Body of pancreas (tissue), 4 donors: ENCODE measurements around the gene MAX. TPM values are rescaled to one million over a fixed set of nuclear protein-coding genes. Genes with fewer than 3 reads are reported as not detected.
"Not testable (repeated sequence)": the region's sequence is repeated elsewhere in the genome, so short reads cannot be mapped to it uniquely, and the experiment has no call there.

ENCODE experiments used
- ATAC-seq: fragments of 150-250 bp; one replicate; pipeline ENCODE4 v1.9.1; 2016
- DNase-seq, 4 donors: peaks; one replicate each; pipeline ENCODE4 v3.0.0-alpha.2; 2019
- H3K27ac ChIP-seq, 4 donors: fragments of 200-600 bp; sonication (generic); 1 replicate in 3 of 4; 2 replicates in 1 of 4; pipeline versions ENCODE4 v1.5.1 to v1.6.1; 2016 to 2019; ENCODE audit warnings: mild to moderate bottlenecking in 1 of 4, mixed read lengths in 1 of 4, moderate library complexity in 1 of 4
- H3K27me3 ChIP-seq, 2 donors: fragments of 200-600 bp; sonication (generic); one replicate each; pipeline ENCODE4 v1.6.0; 2016; ENCODE audit warnings: mild to moderate bottlenecking in 1 of 2
- H3K36me3 ChIP-seq, 2 donors: fragments of 200-600 bp; sonication (generic); replicated peaks in 1 of 2; 2 replicates each; pipeline ENCODE4 v1.5.1; 2016; ENCODE audit warnings: low read depth in 2 of 2; ENCODE audit not compliant: insufficient read depth in 1 of 2
- H3K4me1 ChIP-seq: fragments of 200-600 bp; sonication (generic); one replicate; pipeline ENCODE4 v1.6.0; 2016
- H3K4me3 ChIP-seq, 2 donors: fragments of 200-600 bp; sonication (generic); 1 replicate in 1 of 2; 2 replicates in 1 of 2; pipeline ENCODE4 v1.5.1; 2016 to 2019
- H3K9me3 ChIP-seq, 3 donors: fragments of 200-600 bp; sonication (generic); 1 replicate in 2 of 3; 2 replicates in 1 of 3; pipeline ENCODE4 v1.5.1; 2016
- POLR2A ChIP-seq, 3 donors: fragments of 450-650 bp; IDR thresholded peaks; one replicate each; pipeline ENCODE4 v1.6.1; 2016; ENCODE audit warnings: antibody characterized with exemption in 3 of 3, mild to moderate bottlenecking in 2 of 3
- WGBS, 2 donors: methylation state at CpG; one replicate each; pipeline ENCODE4 v1.1.5; 2017; 5-methylcytosine and 5-hydroxymethylcytosine counted together
- intact Hi-C: fragments of 100-400 bp; cut with DNase I; formaldehyde crosslinking; loops from one replicate; pipeline ENCODE4 v1.15.1; 2023
- total RNA-seq, 2 donors: library from RNA; depleted of rRNA; stranded (reverse); fragments of >200 nt; gene quantifications; one replicate each; pipeline ENCODE4 v1.1.0, GENCODE V29; 2016
- TF ChIP-seq, protein P1 (sequence below), 7 experiments: fragments of 450-650 bp in 4 of 7; fragments of 200-600 bp in 3 of 7; sonication (generic) in 3 of 7; IDR thresholded peaks; one replicate each; pipeline ENCODE4 v1.5.1; 2016 to 2019; ENCODE audit warnings: antibody characterized with exemption in 7 of 7

The MAX gene
- total RNA-seq, 2 donors from 2014 or later = 28.8 to 30.0 TPM

DNA sequence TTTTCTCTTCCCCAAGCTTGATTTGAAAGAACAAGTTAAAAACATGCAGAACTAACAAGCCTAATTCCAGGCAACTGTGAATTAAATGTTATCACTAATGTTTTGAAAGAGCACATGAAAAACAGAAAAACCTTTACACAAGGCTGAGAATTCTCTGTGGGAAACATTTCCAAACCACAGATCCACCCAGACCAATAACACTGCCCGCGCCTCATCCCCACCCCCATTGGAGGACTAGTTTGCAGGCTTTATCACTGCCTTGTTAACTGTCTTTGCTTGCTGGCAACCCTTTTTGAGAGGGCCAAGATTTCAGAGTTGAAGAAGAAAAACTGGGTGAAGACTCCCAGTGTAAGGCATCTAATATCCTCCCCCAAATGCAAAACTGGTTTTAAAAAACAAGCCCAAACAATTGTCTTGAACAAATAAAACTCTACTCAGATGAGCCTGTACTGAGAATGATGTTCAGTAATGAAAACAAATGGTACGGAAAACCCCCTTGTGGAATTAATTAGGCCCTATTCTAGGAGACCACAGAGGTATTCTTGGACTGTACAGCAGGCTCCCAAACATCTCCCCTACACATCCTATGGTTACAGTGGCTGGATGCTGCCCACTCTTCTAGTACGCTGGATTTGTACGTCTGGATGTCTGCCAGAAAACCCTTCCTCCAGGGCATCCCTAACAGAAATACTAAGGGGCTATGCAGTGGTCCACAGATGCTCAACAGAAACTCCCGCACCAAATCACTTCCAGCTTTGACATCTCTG, 5.8 kb downstream of the MAX start:
- H3K27ac ChIP-seq = peak overlapping the region in 2 of 4 donors; percentile 22 to 29
- no peak for ATAC-seq
- intact Hi-C loops = no loop called here
- peaks cover 0 to 19% of the 10 kb centered on the region in 2 donors for H3K36me3 ChIP-seq
- TF ChIP-seq, protein P1, sequence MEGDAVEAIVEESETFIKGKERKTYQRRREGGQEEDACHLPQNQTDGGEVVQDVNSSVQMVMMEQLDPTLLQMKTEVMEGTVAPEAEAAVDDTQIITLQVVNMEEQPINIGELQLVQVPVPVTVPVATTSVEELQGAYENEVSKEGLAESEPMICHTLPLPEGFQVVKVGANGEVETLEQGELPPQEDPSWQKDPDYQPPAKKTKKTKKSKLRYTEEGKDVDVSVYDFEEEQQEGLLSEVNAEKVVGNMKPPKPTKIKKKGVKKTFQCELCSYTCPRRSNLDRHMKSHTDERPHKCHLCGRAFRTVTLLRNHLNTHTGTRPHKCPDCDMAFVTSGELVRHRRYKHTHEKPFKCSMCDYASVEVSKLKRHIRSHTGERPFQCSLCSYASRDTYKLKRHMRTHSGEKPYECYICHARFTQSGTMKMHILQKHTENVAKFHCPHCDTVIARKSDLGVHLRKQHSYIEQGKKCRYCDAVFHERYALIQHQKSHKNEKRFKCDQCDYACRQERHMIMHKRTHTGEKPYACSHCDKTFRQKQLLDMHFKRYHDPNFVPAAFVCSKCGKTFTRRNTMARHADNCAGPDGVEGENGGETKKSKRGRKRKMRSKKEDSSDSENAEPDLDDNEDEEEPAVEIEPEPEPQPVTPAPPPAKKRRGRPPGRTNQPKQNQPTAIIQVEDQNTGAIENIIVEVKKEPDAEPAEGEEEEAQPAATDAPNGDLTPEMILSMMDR (IDR thresholded peaks at IDR 0.05) = no peak
- TF ChIP-seq POLR2A (IDR thresholded peaks at IDR 0.05) = no peak
- H3K4me1 ChIP-seq = peaks cover 36% of the 10 kb centered on the region
- H3K27me3 ChIP-seq = no peaks in the 10 kb centered on the region
- H3K4me3 ChIP-seq = no peak overlapping the region
- DNase-seq = no peak
- WGBS, 2 donors = 72 to 83% methylated on average over 6 of the region's 6 CpGs
- H3K9me3 ChIP-seq = no peaks in the 10 kb centered on the region

DNA sequence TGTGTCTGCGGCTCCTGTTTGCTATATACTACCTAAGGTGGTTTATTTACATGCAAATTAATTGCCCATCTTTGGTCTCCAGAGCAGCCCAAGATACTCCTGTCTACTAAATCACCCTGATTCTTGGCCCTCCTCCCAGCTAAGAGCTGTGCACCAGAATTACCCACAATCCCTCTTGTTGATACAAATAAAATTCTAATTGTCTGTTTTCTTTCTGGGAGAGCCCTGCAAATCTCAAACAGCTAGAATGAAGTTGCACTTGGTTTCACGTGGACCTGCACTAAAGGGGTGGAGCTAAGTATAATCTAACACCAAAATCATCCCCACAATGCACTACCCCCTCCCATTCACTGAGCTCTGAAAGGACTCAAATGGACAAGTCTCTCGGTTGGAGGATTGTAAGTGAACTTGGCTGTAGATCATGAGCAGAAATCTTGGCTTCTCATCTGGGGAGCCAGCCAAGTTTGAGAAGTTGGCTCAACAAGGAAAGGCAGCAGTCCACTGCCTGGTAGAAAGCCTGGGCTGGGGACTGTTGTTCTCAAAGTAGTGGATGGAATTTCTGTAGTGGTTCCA, 6.6 kb downstream of the MAX start:
- peaks cover 30% of the 10 kb centered on the region for H3K4me1 ChIP-seq

DNA sequence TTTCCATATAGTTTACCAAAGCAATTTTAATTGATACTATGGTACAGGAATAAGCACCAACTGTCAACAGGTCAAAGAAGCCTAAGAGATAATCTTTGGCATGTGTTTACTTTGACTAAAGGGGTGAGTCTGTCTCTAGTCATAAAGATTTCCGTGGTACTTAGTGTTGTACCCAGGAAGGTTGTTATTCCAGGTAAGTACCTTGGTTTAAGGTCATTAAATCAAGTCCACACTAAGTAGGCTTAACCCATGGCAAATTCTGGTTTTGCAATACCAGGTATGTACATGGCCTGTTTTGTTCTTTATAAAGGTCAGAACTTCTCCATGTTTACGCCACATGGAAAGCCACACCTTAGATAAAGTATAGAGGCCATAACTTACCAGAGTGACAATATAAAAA, 10.0 kb downstream of the MAX start:
- ATAC-seq (no peak), DNase-seq (no peak)
- peaks cover 0 to 38% of the 10 kb centered on the region in 2 donors for H3K36me3 ChIP-seq
- H3K4me3 ChIP-seq = no peak overlapping the region
- H3K9me3 ChIP-seq = peaks cover 0 to 2% (median 0%) of the 10 kb centered on the region in 3 donors
- H3K27ac ChIP-seq = no peak overlapping the region
- intact Hi-C loops = no loop called here
- peaks cover 20% of the 10 kb centered on the region for H3K4me1 ChIP-seq
- TF ChIP-seq, protein P1 (IDR thresholded peaks at IDR 0.05) = no peak
- TF ChIP-seq POLR2A (IDR thresholded peaks at IDR 0.05) = no peak
- WGBS, 2 donors = 70 to 79% methylated on average over 2 of the region's 2 CpGs
- no peaks in the 10 kb centered on the region for H3K27me3 ChIP-seq

More for the DNA sequence above, 6.6 kb downstream of the MAX start:
- no peaks in the 10 kb centered on the region for H3K27me3 ChIP-seq
- H3K36me3 ChIP-seq = peaks cover 0 to 24% of the 10 kb centered on the region in 2 donors
- intact Hi-C loops = no loop called here
- 37 to 39% methylated on average over 3 of the region's 3 CpGs for WGBS, 2 donors
- H3K4me3 ChIP-seq = no peak overlapping the region
- DNase-seq (peak; percentile 26 to 53 (median 45)), ATAC-seq (peak; percentile 60)
- TF ChIP-seq POLR2A (IDR thresholded peaks at IDR 0.05) = no peak
- TF ChIP-seq, protein P1 (IDR thresholded peaks at IDR 0.05) = no peak
- H3K27ac ChIP-seq = peak overlapping the region in 2 of 4 donors; percentile 22 to 29
- H3K9me3 ChIP-seq = no peaks in the 10 kb centered on the region

DNA sequence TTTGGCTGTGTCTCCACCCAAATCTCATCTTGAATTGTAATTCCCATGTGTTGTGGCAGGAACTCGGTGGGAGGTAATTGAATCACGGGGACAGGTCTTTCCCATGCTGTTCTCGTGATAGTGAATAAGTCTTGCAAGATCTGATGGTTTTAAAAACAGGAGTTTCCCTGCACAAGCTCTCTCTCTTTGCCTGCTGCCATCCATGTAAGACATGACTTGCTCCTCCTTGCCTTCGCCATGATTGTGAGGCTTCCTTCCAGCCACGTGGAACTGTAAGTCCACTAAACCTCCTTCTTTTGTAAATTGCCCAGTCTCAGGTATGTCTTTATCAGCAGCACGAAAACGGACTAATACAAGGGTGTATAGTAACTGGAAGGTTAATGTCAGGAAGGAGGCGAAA, 14.5 kb downstream of the MAX start:
- intact Hi-C loops, H3K27me3 ChIP-seq, H3K27ac ChIP-seq, DNase-seq, H3K4me3 ChIP-seq, H3K9me3 ChIP-seq, ATAC-seq, H3K4me1 ChIP-seq: not testable (repeated sequence)
- peaks cover 0 to 38% of the 10 kb centered on the region in 2 donors for H3K36me3 ChIP-seq
- WGBS, 2 donors = 88 to 98% methylated on average over 8 of the region's 8 CpGs

DNA sequence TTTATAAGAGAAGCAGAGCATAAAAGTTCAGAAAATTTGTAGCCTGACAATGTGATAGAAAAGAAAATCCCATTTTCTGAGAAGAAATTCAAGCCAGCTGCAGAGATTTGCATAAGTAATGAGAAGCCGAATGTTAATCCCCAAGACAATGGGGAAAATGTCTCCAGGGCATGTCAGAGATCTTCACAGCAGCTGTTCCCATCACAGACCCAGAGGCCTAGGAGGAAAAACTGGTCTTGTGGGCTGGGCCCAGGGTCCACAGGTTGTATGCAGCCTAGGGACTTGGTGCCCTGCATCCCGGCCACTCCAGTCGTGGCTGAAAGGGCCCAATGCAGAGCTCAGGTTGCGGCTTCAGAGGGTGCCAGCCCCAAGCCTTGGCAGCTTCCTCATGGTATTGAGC, 15.6 kb downstream of the MAX start:
- DNase-seq, intact Hi-C loops, H3K4me3 ChIP-seq, H3K27ac ChIP-seq, H3K4me1 ChIP-seq, ATAC-seq, H3K9me3 ChIP-seq, H3K27me3 ChIP-seq: not testable (repeated sequence)
- WGBS, 2 donors = 98 to 100% methylated on average over 1 to 4 of the region's 4 CpGs
- peaks cover 0 to 28% of the 10 kb centered on the region in 2 donors for H3K36me3 ChIP-seq
